Heart left ventricle (tissue), 16 donors: ENCODE data around the gene MAML3. TPM values are rescaled to one million over a fixed set of nuclear protein-coding genes. Genes with fewer than 3 reads are reported as not detected.

Experiments used
- ATAC-seq, 4 donors: fragments of 200-7000 bp; cut with Tn5 transposase; one replicate each; pipeline ENCODE4 v1.9.1; 2020 to 2022; ENCODE audit warnings: moderate library complexity in 4 of 4, mild to moderate bottlenecking in 3 of 4, moderate number of reproducible peaks in 1 of 4
- DNase-seq, 5 donors: peaks; one replicate each; pipeline ENCODE4 v3.0.0-alpha.2; 2020
- H3K27ac ChIP-seq, 12 donors: fragments of 200-600 bp; sonication (generic) in 4 of 12; one replicate each; pipeline versions ENCODE4 v1.5.0 to v1.8.0; 2016 to 2022; ENCODE audit warnings: mild to moderate bottlenecking in 2 of 12
- H3K27me3 ChIP-seq, 9 donors: fragments of 200-600 bp; sonication (generic) in 2 of 9; one replicate each; pipeline versions ENCODE4 v1.5.1 to v1.8.0; 2016 to 2022; ENCODE audit warnings: mild to moderate bottlenecking in 3 of 9
- H3K36me3 ChIP-seq, 9 donors: fragments of 200-600 bp; sonication (generic) in 2 of 9; one replicate each; pipeline versions ENCODE4 v1.5.0 to v1.8.0; 2018 to 2022; ENCODE audit warnings: mild to moderate bottlenecking in 2 of 9
- H3K4me1 ChIP-seq, 12 donors: fragments of 200-600 bp; sonication (generic) in 4 of 12; one replicate each; pipeline versions ENCODE4 v1.5.0 to v1.8.0; 2016 to 2022; ENCODE audit warnings: mild to moderate bottlenecking in 3 of 12
- H3K4me3 ChIP-seq, 12 donors: fragments of 200-600 bp; sonication (generic) in 4 of 12; one replicate each; pipeline versions ENCODE4 v1.5.0 to v1.8.0; 2017 to 2022; ENCODE audit warnings: mild to moderate bottlenecking in 9 of 12, moderate library complexity in 4 of 12
- H3K9me3 ChIP-seq, 12 donors: fragments of 200-600 bp; sonication (generic) in 4 of 12; one replicate each; pipeline versions ENCODE4 v1.5.0 to v1.8.0; 2016 to 2022; ENCODE audit warnings: mild to moderate bottlenecking in 1 of 12
- POLR2A ChIP-seq, 2 donors: fragments of 450-650 bp; IDR thresholded peaks; one replicate each; pipeline ENCODE4 v1.6.1; 2017; ENCODE audit warnings: antibody characterized with exemption in 2 of 2, mild to moderate bottlenecking in 2 of 2, moderate library complexity in 2 of 2
- WGBS, 4 donors: extraction: QIAGEN DNeasy Blood & Tissue Kit in 2 of 4; methylation state at CpG; one replicate each; pipeline versions ENCODE4 v1.1.5 to v1.1.7; 2013 to 2018; 5-methylcytosine and 5-hydroxymethylcytosine counted together
- intact Hi-C, 10 donors: fragments of 100-400 bp; cut with DNase I; formaldehyde crosslinking; loops; one replicate each; pipeline versions ENCODE4 v1.11.1 to v1.14.2; 2022
- polyA plus RNA-seq, 2 donors: library from polyadenylated mRNA; stranded (reverse); fragments of 200-250 nt; gene quantifications; one replicate each; pipeline ENCODE4 v1.2.3, GENCODE V29; 2013
- total RNA-seq, 9 donors: library from RNA; depleted of rRNA in 2 of 9; stranded (reverse); fragments of >200 nt in 2 of 9; fragmentation: NEBNext Ultra II Directional in 3 of 9; extraction: Animal tissue kit (Norgen Biotek cat#: 25700) in 3 of 9; gene quantifications; one replicate each; pipeline versions ENCODE4 v1.1.0 to v1.2.4, GENCODE V29; 2016 to 2023
- TF ChIP-seq, protein P1 (sequence below), 12 donors: fragments of 200-600 bp; sonication (generic) in 4 of 12; IDR thresholded peaks; one replicate each; pipeline versions ENCODE4 v1.5.0 to v1.8.0; 2018 to 2022; ENCODE audit warnings: antibody characterized with exemption in 12 of 12, mild to moderate bottlenecking in 5 of 12
- donor health status: ischemic (EF 13 %, LVEDD 7.1; RV severe dilation, severe dysfunction).
- donor health status: healthy with polysubstance abuse.
- donor health status: DM: no; HTN: yes; CAD: no.
- donor health status: DM: no; HTN: no; CAD: no.
- donor health status: ischemic (EF 25% LVEDD 6.9; RV normal size, moderate dysfunction).
- donor health status: ischemic (EF 25% LVEDD 5.7; RV mildly dilated, moderate dysfunction).
- donor health status: healthy.
- donor health status: DM: yes; HTN: yes; CAD: no.
- donor health status: ischemic (EF 35%, LVEDD 5.7; RV mildly dilated, moderate dysfunction).
- donor health status: nonischemic (EF 11% LVEDD 7.7; RV severe dilation, severe dysfunction).
- donor health status: DM: yes; HTN: yes; CAD: no.
- donor health status: PGD.
- donor health status: ischemic (EF 29% LVEDD 5.4; RV normal size, mild dysfunction).
- donor health status: nonischemic (EF 23%, LVEDD 6.1; RV moderate dilation, normal function).

MAML3 gene
- total and polyA plus RNA-seq, 11 donors = 0.76 to 5.9 (median 2.4) TPM

DNA sequence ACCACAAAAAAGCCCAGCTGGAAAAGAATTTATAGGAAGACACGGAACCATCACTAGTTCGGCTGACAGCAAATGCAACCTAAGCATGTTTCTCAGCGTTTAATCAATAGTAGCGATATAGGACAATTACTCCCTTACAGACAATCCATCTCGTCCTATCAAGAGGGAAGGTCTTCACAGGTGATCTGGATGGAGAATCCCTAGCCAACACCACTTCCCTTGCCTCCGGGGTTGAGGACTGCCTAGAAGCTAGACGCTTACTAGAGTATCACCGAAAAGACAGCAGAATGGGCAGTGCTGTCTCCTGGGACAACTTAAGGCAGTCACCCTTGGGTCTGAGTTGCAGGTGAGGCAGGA lies 32.1 kb upstream of the MAML3 start:
- DNase-seq = no peak
- intact Hi-C loops = no loop called here
- peaks cover 0 to 11% (median 1%) of the 10 kb centered on the region in 12 donors for H3K4me1 ChIP-seq
- 79 to 86% (median 82%) methylated on average over 8 of the region's 8 CpGs for WGBS, 4 donors
- no peaks in the 10 kb centered on the region for H3K27me3 ChIP-seq
- peak overlapping the region in 1 of 12 donors; percentile 66 for H3K27ac ChIP-seq
- no peaks in the 10 kb centered on the region for H3K9me3 ChIP-seq
- no peak overlapping the region for H3K4me3 ChIP-seq
- TF ChIP-seq, protein P1, sequence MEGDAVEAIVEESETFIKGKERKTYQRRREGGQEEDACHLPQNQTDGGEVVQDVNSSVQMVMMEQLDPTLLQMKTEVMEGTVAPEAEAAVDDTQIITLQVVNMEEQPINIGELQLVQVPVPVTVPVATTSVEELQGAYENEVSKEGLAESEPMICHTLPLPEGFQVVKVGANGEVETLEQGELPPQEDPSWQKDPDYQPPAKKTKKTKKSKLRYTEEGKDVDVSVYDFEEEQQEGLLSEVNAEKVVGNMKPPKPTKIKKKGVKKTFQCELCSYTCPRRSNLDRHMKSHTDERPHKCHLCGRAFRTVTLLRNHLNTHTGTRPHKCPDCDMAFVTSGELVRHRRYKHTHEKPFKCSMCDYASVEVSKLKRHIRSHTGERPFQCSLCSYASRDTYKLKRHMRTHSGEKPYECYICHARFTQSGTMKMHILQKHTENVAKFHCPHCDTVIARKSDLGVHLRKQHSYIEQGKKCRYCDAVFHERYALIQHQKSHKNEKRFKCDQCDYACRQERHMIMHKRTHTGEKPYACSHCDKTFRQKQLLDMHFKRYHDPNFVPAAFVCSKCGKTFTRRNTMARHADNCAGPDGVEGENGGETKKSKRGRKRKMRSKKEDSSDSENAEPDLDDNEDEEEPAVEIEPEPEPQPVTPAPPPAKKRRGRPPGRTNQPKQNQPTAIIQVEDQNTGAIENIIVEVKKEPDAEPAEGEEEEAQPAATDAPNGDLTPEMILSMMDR (IDR thresholded peaks at IDR 0.05) = no peak
- TF ChIP-seq POLR2A (IDR thresholded peaks at IDR 0.05) = no peak
- H3K36me3 ChIP-seq = no peaks in the 10 kb centered on the region
- no peak for ATAC-seq

DNA sequence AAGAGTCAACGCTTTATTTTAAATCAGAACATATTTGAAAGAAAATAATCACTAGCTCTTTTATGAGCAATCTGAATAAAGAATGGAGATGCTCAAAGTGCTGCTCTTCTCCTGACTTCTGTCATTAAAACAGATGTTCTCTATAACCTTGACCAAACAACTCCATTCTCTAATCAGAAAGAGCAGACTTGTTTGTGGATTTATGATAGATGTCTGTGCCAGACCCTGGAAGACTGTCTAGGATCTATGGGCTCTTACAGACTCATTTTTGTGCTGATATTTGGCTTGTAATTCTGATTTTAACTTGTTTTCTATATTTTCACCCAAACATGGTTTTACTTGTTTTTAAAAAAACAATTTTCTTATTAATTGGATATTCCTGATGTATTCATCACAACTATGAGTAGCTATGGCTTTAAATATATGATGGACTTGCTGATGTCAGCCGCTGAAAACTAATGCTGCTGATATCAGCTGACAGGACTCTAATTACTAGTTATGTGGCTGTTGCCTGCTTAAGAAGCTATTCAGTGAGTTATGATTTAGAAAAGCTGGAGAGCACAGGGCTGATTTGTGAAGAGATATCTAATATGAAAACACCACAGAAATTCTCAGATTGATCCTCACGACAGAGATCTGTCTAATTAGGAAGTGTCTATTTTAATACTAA lies 31.6 kb upstream of the MAML3 start:
- DNase-seq (no peak), ATAC-seq (no peak)
- no peaks in the 10 kb centered on the region for H3K36me3 ChIP-seq
- no peak for TF ChIP-seq POLR2A (IDR thresholded peaks at IDR 0.05)
- TF ChIP-seq, protein P1 (IDR thresholded peaks at IDR 0.05) = no peak
- no peaks in the 10 kb centered on the region for H3K9me3 ChIP-seq
- intact Hi-C loops = no loop called here
- H3K27me3 ChIP-seq = no peaks in the 10 kb centered on the region
- H3K4me1 ChIP-seq = peaks cover 0 to 11% (median 1%) of the 10 kb centered on the region in 12 donors
- 65 to 74% (median 68%) methylated on average over 3 of the region's 3 CpGs for WGBS, 4 donors
- no peak overlapping the region for H3K4me3 ChIP-seq
- H3K27ac ChIP-seq = no peak overlapping the region

DNA sequence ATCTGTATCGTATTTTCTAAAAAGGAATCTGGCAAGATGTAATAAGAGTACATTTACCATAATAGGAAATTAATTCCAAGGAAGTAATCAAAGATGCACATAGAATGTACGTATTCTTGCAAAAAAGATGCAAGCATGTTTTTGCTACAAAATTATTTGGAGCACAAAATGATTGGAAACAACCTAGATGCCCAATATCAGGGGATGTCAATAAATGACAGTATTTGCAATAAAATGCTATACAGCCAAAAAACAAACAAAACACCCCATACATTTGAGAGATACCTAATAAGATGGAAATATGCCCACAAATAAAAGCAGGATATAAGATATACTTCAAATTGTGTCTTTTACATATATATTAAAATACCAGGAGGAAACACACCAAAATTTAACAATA lies 29.3 kb upstream of the MAML3 start:
- Histone ChIP-seq H3K4me3 (no peak overlapping the region), H3K27me3 (no peaks in the 10 kb centered on the region), H3K27ac (no peak overlapping the region), H3K4me1 (no peaks in the 10 kb centered on the region), H3K36me3 (no peaks in the 10 kb centered on the region), H3K9me3 (no peaks in the 10 kb centered on the region)
- intact Hi-C loops = no loop called here
- ATAC-seq = no peak
- no peak for DNase-seq
- TF ChIP-seq, protein P1 (IDR thresholded peaks at IDR 0.05) = no peak
- no peak for TF ChIP-seq POLR2A (IDR thresholded peaks at IDR 0.05)
- 93 to 99% (median 96%) methylated on average over 2 of the region's 2 CpGs for WGBS, 4 donors

DNA sequence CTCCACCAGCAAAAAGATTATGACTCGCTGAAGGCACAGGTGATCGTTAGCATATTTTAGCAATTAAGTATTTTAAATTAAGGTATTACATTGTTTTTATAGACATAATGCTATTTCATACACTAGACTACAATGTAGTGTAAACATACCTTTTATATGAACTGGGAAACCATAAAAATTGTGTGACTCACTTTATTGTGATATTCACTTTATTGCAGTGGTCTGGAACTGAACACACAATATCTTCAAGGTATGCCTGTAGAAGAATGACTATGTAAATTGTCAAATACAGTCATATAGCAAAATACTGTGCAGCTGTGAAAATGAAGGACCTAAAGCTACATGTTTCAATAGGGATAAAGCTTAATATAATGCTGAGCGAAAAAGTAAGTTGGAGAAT lies 26.6 kb upstream of the MAML3 start:
- DNase-seq (no peak), ATAC-seq (no peak)
- Histone ChIP-seq H3K36me3 (no peaks in the 10 kb centered on the region), H3K27ac (no peak overlapping the region), H3K4me1 (no peaks in the 10 kb centered on the region), H3K4me3 (no peak overlapping the region), H3K9me3 (no peaks in the 10 kb centered on the region), H3K27me3 (no peaks in the 10 kb centered on the region)
- TF ChIP-seq POLR2A (IDR thresholded peaks at IDR 0.05) = no peak
- TF ChIP-seq, protein P1 (IDR thresholded peaks at IDR 0.05) = no peak
- intact Hi-C loops = no loop called here
- WGBS, 4 donors = 94 to 97% (median 96%) methylated on average over 3 of the region's 3 CpGs
